ENCODE measurements around the gene PLEKHA7. TPM values are rescaled to one million over a fixed set of nuclear protein-coding genes. Genes with fewer than 3 reads are reported as not detected.

Gene PLEKHA7
- total and polyA plus RNA-seq, 2 of the 8 experiments (the other 6 are each of a cell fraction or from before 2014, with no cell fraction given), result 11.4 to 25.6 TPM

DNA sequence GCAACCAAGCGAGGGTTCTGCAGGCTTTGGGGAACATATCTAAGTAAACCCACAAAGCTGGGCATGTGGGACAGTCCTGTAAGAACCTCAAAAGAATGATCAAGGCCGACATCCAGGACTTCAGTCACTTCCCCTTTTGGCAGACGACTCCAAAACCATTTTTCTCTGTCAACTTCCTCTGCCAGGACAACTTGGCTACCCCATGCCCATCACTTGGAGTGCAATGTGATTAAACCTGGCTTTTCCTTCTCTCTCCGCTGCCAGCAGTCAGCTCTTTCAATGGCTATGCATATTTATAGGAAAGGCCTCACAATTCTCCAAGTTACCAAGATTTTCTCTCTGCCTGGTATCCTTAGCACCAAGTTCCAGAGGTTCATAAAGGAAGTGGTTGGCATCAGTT lies 196.9 kb downstream of the PLEKHA7 start:
- no peak overlapping the region for H2AFZ ChIP-seq (ENCODE audit: low read length)
- H2BK12ac ChIP-seq (ENCODE audit: low read depth, low read length), result no peak overlapping the region
- H2BK15ac ChIP-seq (ENCODE audit: low read length), result no peak overlapping the region
- no peak overlapping the region for H3K4me3 ChIP-seq (ENCODE audit: extremely low read depth in 1 of 4, insufficient read depth in 2 of 4, low read depth in 3 of 4, low read length in 4 of 4)
- H3K9ac ChIP-seq (replicated peaks in 1 of 4; ENCODE audit: extremely low read depth in 1 of 4, low read depth in 3 of 4, low read length in 3 of 4), result no peak overlapping the region
- no peak for FAIRE-seq
- H3K27ac ChIP-seq (ENCODE audit: low read depth, low read length), result no peak overlapping the region
- no peak overlapping the region for H3K4ac ChIP-seq (replicated peaks; ENCODE audit: insufficient read length, low read depth, low read length)
- H3K9me3 ChIP-seq (ENCODE audit: insufficient read depth in 2 of 2, low read depth in 1 of 2, low read length in 1 of 2), result no peaks in the 10 kb centered on the region
- no peak overlapping the region for H3K56ac ChIP-seq (replicated peaks; ENCODE audit: insufficient read length, low read depth, low read length)
- H4K5ac ChIP-seq (ENCODE audit: insufficient read length, low read depth, low read length), result no peak overlapping the region
- H3K79me2 ChIP-seq (ENCODE audit: control insufficient read depth in 1 of 2, insufficient read depth in 2 of 2, low read length in 2 of 2), result no peaks in the 10 kb centered on the region
- no peaks in the 10 kb centered on the region for H3K27me3 ChIP-seq (replicated peaks in 1 of 4; ENCODE audit: control insufficient read depth in 3 of 4, extremely low read depth in 1 of 4, insufficient read depth in 3 of 4, low read length in 3 of 4)
- DNase-seq (ENCODE audit: low read depth in 1 of 2, low spot score in 2 of 2), result no peak
- H2BK5ac ChIP-seq (ENCODE audit: low read depth, low read length), result no peak overlapping the region
- no peak overlapping the region for H3K4me2 ChIP-seq (ENCODE audit: insufficient read depth in 1 of 2, low read depth in 2 of 2, low read length in 2 of 2)
- WGBS, 2 experiments (ENCODE audit: extremely low coverage in 1 of 2, insufficient coverage in 1 of 2, insufficient read length in 1 of 2, insufficient replicate concordance in 2 of 2, low coverage in 1 of 2, low lambda C conversion rate in 2 of 2, missing lambda C conversion rate in 1 of 2), result 85% methylated on average over 4 of the region's 4 CpGs; no CpG with 5 or more reads in 1 of the 2 experiments
- H4K91ac ChIP-seq (replicated peaks; ENCODE audit: insufficient read length, low read length), result no peak overlapping the region
- no peaks in the 10 kb centered on the region for H3K79me1 ChIP-seq (ENCODE audit: low read depth, low read length)
- H2AK5ac ChIP-seq (ENCODE audit: low read depth, low read length), result no peak overlapping the region
- peak overlapping the region; percentile 42; the same call in 1 of the 2 replicates for H4K8ac ChIP-seq (ENCODE audit: extremely low read depth, insufficient read depth, low read length)
- no peak overlapping the region for H2BK20ac ChIP-seq (ENCODE audit: low read length)
- no peak overlapping the region for H2BK120ac ChIP-seq (replicated peaks; ENCODE audit: low read depth, low read length)
- H3K36me3 ChIP-seq (ENCODE audit: control insufficient read depth in 2 of 4, insufficient read depth in 4 of 4, low read length in 3 of 4), result peaks cover 0 to 11% (median 3%) of the 10 kb centered on the region in 4 experiments; a peak in 6 of 8 replicates
- no peak overlapping the region for H3K14ac ChIP-seq (ENCODE audit: insufficient read length)
- ChIA-PET POLR2A (ENCODE audit: partially characterized antibody) (interaction anchor here (0.6 kb wide), 1 partner anchor 261 kb away, joined by 5 read pairs; no protein-coding TSS in a partner anchor), CTCF (ENCODE audit: partially characterized antibody) (interaction anchor here (0.9 to 9.7 kb wide), 4 partner anchors 10 to 246 kb away, joined by 5 to 100 read pairs (median 18); no protein-coding TSS in a partner anchor)
- H3K18ac ChIP-seq (ENCODE audit: extremely low read depth, low read length), result no peak overlapping the region
- no peaks in the 10 kb centered on the region for H4K20me1 ChIP-seq (replicated peaks in 1 of 2; ENCODE audit: control insufficient read depth in 1 of 2, insufficient read depth in 2 of 2, low read length in 2 of 2)
- H3K23me2 ChIP-seq (ENCODE audit: low read depth, low read length), result no peaks in the 10 kb centered on the region
- peaks cover 4 to 8% (median 5%) of the 10 kb centered on the region in 4 experiments; a peak in 5 of 7 replicates for H3K4me1 ChIP-seq (replicated peaks in 1 of 4; ENCODE audit: control insufficient read depth in 3 of 4, insufficient read depth in 4 of 4, low read length in 3 of 4)
- no peak overlapping the region for H3K23ac ChIP-seq (ENCODE audit: insufficient read length)
- TF ChIP-seq FOSL1 (IDR thresholded peaks at IDR 0.05; ENCODE audit: insufficient read depth, low read depth, low read length) (no peak), POLR2AphosphoS5 (IDR thresholded peaks at IDR 0.05; ENCODE audit: low read depth, low read length) (no peak), CBX8 (IDR thresholded peaks at IDR 0.05; ENCODE audit: borderline replicate concordance, low read depth, low read length) (no peak), POLR2A (IDR thresholded peaks at IDR 0.05; ENCODE audit: control extremely low read depth in 1 of 2, low read depth in 2 of 2, low read length in 2 of 2) (no peak), SIX5 (IDR thresholded peaks at IDR 0.05; ENCODE audit: low read depth, low read length) (no peak), EP300 (IDR thresholded peaks at IDR 0.05; ENCODE audit: borderline replicate concordance in 1 of 2, low read depth in 2 of 2, low read length in 2 of 2) (no peak), JUN (IDR thresholded peaks at IDR 0.05; ENCODE audit: low read depth, low read length) (no peak), GTF2F1 (IDR thresholded peaks at IDR 0.05; ENCODE audit: borderline replicate concordance, low read depth, low read length) (no peak), CTBP2 (IDR thresholded peaks at IDR 0.05; ENCODE audit: borderline replicate concordance, insufficient read depth, insufficient read length, low read length) (no peak), SP2 (IDR thresholded peaks at IDR 0.05; ENCODE audit: low read length) (no peak), TBP (IDR thresholded peaks at IDR 0.05; ENCODE audit: low read depth, low read length) (no peak)
- TF ChIP-seq, protein P1, sequence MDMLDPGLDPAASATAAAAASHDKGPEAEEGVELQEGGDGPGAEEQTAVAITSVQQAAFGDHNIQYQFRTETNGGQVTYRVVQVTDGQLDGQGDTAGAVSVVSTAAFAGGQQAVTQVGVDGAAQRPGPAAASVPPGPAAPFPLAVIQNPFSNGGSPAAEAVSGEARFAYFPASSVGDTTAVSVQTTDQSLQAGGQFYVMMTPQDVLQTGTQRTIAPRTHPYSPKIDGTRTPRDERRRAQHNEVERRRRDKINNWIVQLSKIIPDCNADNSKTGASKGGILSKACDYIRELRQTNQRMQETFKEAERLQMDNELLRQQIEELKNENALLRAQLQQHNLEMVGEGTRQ (IDR thresholded peaks at IDR 0.05; ENCODE audit: low read length), result no peak
